NOMO-1 (cell line): ENCODE data around the gene ZBTB2.

Experiments used
- DNase-seq, 2 experiments: peaks; one replicate each; lab custom pipeline; 2025; ENCODE audit not compliant: unreplicated experiment in 2 of 2; lab: John Stamatoyannopoulos, UW

ZBTB2 gene, protein sequence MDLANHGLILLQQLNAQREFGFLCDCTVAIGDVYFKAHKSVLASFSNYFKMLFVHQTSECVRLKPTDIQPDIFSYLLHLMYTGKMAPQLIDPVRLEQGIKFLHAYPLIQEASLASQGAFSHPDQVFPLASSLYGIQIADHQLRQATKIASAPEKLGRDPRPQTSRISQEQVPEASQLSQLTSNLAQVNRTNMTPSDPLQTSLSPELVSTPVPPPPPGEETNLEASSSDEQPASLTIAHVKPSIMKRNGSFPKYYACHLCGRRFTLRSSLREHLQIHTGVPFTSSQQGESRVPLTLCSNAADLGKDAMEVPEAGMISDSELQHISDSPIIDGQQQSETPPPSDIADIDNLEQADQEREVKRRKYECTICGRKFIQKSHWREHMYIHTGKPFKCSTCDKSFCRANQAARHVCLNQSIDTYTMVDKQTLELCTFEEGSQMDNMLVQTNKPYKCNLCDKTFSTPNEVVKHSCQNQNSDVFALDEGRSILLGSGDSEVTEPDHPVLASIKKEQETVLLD

GRCh38 chr6:151391471-151392413 is at the start of gene ZBTB2:
Gene ZBTB2, minus strand, starts transcription at chr6:151391559. Its CDS starts 17,922 bp downstream, at chr6:151373637.
- DNase-seq: peak; percentile 31 to 60

DNA sequence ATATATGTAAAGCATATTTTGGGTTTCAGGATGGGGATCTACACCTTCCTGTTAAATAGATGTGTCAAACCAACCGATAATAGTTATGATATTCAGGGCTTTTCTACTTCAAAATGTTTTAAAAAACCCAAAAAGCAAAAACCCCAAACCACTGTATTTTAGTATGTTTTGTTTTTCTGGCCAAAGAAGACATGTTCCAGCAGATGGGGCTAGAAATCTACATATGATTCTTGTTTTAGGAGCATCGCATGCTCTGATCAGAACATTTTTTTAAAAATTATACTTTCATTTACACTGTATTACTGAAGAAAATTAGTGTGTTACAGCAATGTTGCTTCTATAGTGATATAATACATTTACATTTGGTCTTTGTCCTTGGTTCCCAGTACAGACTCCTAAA is 49.6 kb upstream of the ZBTB2 start:
- DNase-seq: no peak

GRCh38 chr6:151440498-151440897 is 49.1 kb upstream of the ZBTB2 start:
- no peak for DNase-seq

GRCh38 chr6:151437401-151437800 is 46.0 kb upstream of the ZBTB2 start:
- no peak for DNase-seq

GRCh38 chr6:151436802-151437201 is 45.4 kb upstream of the ZBTB2 start:
- no peak for DNase-seq

GRCh38 chr6:151436300-151436699 is 44.9 kb upstream of the ZBTB2 start:
- no peak for DNase-seq

DNA sequence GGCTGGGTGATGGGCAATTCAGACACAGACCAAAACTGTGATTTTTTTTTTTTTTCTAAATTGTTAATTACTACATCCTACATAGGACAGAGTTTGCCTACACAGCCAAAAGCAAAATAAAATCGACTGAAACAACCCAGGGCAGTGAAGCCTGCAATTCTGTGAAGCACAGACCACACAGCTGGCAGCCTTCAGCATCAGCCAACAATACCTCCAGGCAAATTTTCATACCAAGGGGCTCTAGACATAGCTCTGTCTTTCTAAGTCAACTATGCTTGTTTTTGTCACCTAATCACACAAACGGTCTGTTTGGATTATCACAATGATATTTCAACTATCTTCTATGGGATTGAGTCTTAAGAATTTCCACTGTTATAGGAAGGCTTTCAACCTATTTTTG is 43.0 kb upstream of the ZBTB2 start:
- DNase-seq: no peak

- no peak for DNase-seq
Measured at GRCh38 chr6:151432651-151433050, 41.3 kb upstream of the ZBTB2 start.

DNA sequence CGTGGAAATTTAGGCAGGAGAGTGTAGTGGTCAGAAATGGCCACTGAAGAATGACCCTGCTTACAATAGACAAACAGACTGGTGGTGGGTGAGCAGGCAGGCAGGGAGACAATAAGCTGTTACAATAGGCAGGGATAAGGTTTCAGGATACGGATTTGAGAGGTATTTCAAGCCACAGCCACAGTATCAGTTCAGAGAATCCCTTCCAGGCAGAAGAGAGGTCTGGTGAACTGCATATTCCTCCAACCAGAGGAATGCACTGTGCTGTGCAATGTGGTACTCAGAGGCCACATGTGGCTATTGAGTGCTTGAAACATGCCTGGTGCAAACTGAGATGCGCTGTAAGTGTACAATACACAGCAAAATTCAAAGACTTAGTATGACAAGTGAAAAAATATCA is 40.0 kb upstream of the ZBTB2 start:
- no peak for DNase-seq

- DNase-seq: no peak
Measured at GRCh38 chr6:151430886-151431285, 39.5 kb upstream of the ZBTB2 start.

- DNase-seq: no peak
Measured at GRCh38 chr6:151428093-151428735, 36.9 kb upstream of the ZBTB2 start.

GRCh38 chr6:151425561-151425960 is 34.2 kb upstream of the ZBTB2 start:
- no peak for DNase-seq

- no peak for DNase-seq
Measured at GRCh38 chr6:151422981-151423380, 31.6 kb upstream of the ZBTB2 start.

DNA sequence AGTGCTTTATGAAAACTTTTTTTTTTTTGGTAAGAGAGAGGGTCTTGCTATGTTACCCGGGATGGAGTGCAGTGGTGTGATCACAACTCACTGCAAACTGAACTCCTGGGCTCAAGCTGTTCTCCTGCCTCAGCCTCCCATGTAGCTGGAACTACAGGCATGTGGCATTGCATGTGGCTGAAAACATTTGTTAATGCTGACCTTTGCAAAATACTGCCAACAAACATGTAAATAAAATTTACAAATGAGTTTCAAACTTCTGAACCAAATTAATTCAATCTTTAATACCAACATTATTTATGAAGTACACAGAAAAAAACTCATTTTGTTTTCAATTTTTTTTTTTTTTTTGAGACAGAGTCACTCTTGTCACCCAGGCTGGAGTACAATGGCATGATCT is 26.1 kb upstream of the ZBTB2 start:
- DNase-seq: no peak

GRCh38 chr6:151414641-151415260 is 23.4 kb upstream of the ZBTB2 start:
- DNase-seq: no peak

DNA sequence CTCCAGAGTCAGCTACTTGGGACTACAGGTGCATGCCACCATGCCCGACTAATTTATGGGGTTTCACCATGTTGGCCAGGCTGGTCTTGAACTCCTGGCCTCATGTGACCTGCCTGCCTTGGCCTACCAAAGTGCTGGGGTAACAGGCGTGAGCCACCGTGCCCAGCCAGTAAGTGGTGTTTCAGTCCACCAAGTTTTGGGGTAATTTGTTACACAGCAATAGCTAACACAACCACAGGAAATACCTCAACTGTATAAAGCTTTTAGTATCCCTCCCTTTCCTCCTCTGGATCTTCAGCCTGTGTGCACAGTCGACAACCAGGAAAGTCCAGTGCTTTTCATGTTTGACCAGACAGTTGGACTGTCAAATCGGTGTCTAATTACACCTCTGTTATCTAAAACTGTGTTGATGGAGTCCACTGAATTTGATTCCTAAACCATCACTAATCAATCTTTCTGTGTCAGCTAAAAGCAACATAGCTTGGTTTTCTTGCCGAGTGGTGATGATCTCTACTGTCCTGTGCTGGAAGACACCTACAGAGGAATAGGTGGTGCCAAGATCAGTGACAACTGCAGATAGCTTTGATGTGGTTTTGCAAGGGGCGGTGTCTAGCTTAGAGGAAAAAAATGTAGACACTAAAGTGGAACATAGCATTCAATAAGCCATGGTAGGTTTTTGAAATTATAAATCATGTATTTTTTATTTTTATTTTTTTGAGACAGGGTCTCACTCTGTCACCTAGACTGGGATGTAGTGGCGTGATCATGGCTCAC is 22.2 kb upstream of the ZBTB2 start:
- DNase-seq: no peak

GRCh38 chr6:151412909-151413308 is 21.6 kb upstream of the ZBTB2 start:
- DNase-seq: peak in 1 of 2 experiments; percentile 22

DNA sequence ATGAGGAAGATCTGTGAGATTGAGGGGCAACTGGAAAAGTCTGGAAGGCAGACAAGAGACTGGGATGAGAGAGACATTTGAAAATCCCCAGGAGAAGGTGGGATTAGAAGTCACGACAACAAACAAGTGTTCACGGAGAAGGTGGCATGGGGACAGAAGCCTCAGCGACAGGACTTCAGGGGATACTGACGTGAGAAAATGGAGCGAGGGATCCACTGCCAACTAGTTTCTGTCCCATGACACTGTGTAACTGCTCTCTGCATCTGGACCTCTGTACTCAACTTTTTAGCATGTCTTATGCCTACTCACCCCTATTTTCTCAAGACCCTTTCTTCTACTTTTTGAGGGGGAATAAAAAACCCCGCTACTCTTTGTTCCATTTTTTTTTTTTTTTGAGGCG is 18.3 kb upstream of the ZBTB2 start:
- DNase-seq: no peak

DNA sequence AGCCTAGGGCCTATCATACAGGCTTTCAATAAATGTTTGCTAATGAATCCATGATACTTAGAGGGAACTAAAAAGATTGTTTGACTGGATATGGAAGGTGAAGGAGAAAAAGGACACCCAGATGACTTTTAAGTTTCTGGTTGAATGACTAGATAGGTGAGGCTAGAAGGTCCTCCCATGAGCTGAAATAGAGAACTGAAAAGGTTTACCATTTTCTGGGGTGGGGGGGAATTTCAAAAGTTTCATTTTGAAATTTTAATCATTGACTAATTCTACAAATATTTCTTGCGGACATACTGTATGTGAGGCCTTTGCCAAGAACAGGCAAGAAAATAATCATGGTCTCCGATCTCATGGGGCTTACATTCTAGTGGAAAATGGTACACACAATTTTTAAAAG is 17.9 kb upstream of the ZBTB2 start:
- no peak for DNase-seq

DNA sequence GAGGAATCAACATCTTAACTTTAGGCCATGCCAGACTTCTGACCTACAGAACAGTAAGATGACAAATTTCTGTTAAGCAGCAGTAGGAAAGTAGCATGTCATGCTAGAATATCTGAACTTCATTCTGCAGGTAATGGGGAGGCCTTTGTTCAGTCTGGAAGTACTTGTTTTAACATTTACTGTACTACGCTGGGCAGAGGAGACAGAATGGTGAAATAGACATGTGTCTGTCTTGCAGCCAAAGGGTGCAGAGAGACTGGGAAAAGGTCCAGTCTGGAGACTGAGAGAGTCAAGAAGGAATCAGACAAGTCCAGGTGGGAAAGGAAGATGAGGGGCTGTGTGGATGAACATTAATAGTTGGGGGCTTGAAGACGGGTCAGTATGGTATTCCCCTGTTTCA is 17.5 kb upstream of the ZBTB2 start:
- DNase-seq: no peak
